Measurements from ENCODE around the gene NUDT17. TPM values are rescaled to one million over a fixed set of nuclear protein-coding genes. Genes with fewer than 3 reads are reported as not detected.
A peak's percentile ranks its signal among the peaks of the same experiment; 100 is the strongest.

Gene NUDT17
- total RNA-seq, 1 experiment from 2014 or later = 3.0 TPM

- no peaks in the 10 kb centered on the region for H3K79me2 ChIP-seq (ENCODE audit: low read length)
- POLR2A ChIA-PET (ENCODE audit: unreplicated experiment) = no interaction called here
- intact Hi-C loops (cut with micrococcal nuclease) = no loop called here
- peaks cover 7% of the 10 kb centered on the region for H3F3A ChIP-seq (ENCODE audit: low read length, unreplicated experiment)
- ATAC-seq (no peak; the same call in 1 of the 2 replicates), DNase-seq (no peak)
- CTCF ChIA-PET = no interaction called here
- peak overlapping the region; percentile 90 for H2AFZ ChIP-seq (ENCODE audit: low read length)
- no peaks in the 10 kb centered on the region for H4K20me1 ChIP-seq (ENCODE audit: low read length)
- H3K27me3 ChIP-seq (ENCODE audit: low read length) = no peaks in the 10 kb centered on the region
- peak overlapping the region; percentile 96 for H3K4me2 ChIP-seq (ENCODE audit: low read length)
- no peaks in the 10 kb centered on the region for H3K36me3 ChIP-seq (ENCODE audit: low read depth, low read length)
- H3K9me3 ChIP-seq (ENCODE audit: low read length) = no peaks in the 10 kb centered on the region
- H3K4me1 ChIP-seq (ENCODE audit: insufficient read depth, low read length) = peaks cover 37% of the 10 kb centered on the region
- no TSS peak for BruUV-seq (replicated peaks)
- TF ChIP-seq, protein P1, sequence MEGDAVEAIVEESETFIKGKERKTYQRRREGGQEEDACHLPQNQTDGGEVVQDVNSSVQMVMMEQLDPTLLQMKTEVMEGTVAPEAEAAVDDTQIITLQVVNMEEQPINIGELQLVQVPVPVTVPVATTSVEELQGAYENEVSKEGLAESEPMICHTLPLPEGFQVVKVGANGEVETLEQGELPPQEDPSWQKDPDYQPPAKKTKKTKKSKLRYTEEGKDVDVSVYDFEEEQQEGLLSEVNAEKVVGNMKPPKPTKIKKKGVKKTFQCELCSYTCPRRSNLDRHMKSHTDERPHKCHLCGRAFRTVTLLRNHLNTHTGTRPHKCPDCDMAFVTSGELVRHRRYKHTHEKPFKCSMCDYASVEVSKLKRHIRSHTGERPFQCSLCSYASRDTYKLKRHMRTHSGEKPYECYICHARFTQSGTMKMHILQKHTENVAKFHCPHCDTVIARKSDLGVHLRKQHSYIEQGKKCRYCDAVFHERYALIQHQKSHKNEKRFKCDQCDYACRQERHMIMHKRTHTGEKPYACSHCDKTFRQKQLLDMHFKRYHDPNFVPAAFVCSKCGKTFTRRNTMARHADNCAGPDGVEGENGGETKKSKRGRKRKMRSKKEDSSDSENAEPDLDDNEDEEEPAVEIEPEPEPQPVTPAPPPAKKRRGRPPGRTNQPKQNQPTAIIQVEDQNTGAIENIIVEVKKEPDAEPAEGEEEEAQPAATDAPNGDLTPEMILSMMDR (conservative IDR thresholded peaks at IDR 0.05; ENCODE audit: low read depth, low read length) = no peak
- TF ChIP-seq EZH2 (IDR thresholded peaks at IDR 0.05; ENCODE audit: low read length, unreplicated experiment) (no peak), EZH2phosphoT487 (IDR thresholded peaks at IDR 0.05; ENCODE audit: borderline replicate concordance, low read length) (no peak)
- H3K27ac ChIP-seq (ENCODE audit: low read length) = no peak overlapping the region
- no peaks in the 10 kb centered on the region for H3K9me2 ChIP-seq (replicated peaks; ENCODE audit: low read length)
- no peak overlapping the region for H3K9ac ChIP-seq (ENCODE audit: low read length)
- H3K4me3 ChIP-seq (ENCODE audit: low read length) = peak overlapping the region; percentile 75
These were observed 41.0 kb downstream of the NUDT17 start for GRCh38 chr1:145886390-145886789.

DNA sequence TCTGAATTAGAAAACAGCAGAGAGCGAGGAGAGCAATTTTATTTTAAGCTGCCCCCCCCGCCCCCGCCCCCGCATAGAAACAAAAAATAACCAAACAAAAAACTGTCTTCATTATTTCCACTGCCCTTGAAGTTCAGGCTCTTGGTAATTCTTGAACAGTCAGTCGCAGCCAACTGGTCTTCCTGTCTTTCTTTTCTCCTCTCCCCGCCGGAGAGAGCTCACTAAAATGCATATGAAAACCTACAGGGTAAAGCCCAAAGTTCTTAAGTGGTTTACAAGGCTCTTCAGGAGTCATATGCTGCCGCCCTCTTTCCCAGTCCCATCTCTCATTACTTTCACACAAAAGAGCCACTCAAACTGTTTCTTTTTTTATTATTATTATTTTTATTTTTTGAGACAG is 41.4 kb downstream of the NUDT17 start:
- Histone ChIP-seq H3K9ac (ENCODE audit: low read length) (no peak overlapping the region), H3K27me3 (ENCODE audit: low read length) (no peaks in the 10 kb centered on the region), H3F3A (ENCODE audit: low read length, unreplicated experiment) (peaks cover 10% of the 10 kb centered on the region), H3K4me1 (ENCODE audit: insufficient read depth, low read length) (peaks cover 42% of the 10 kb centered on the region), H3K9me3 (ENCODE audit: low read length) (no peaks in the 10 kb centered on the region), H3K4me3 (ENCODE audit: low read length) (no peak overlapping the region), H2AFZ (ENCODE audit: low read length) (no peak overlapping the region), H3K36me3 (ENCODE audit: low read depth, low read length) (no peaks in the 10 kb centered on the region), H3K9me2 (replicated peaks; ENCODE audit: low read length) (no peaks in the 10 kb centered on the region), H3K4me2 (ENCODE audit: low read length) (no peak overlapping the region), H4K20me1 (ENCODE audit: low read length) (no peaks in the 10 kb centered on the region), H3K27ac (ENCODE audit: low read length) (no peak overlapping the region), H3K79me2 (ENCODE audit: low read length) (no peaks in the 10 kb centered on the region)
- no peak for DNase-seq
- ATAC-seq = no peak
- no TSS peak for BruUV-seq (replicated peaks)
- CTCF ChIA-PET = no interaction called here
- intact Hi-C loops (cut with micrococcal nuclease) = no loop called here
- no peak for TF ChIP-seq EZH2 (IDR thresholded peaks at IDR 0.05; ENCODE audit: low read length, unreplicated experiment)
- no peak for TF ChIP-seq EZH2phosphoT487 (IDR thresholded peaks at IDR 0.05; ENCODE audit: borderline replicate concordance, low read length)
- TF ChIP-seq, protein P1 (conservative IDR thresholded peaks at IDR 0.05; ENCODE audit: low read depth, low read length) = no peak
- POLR2A ChIA-PET (ENCODE audit: unreplicated experiment) = no interaction called here

DNA sequence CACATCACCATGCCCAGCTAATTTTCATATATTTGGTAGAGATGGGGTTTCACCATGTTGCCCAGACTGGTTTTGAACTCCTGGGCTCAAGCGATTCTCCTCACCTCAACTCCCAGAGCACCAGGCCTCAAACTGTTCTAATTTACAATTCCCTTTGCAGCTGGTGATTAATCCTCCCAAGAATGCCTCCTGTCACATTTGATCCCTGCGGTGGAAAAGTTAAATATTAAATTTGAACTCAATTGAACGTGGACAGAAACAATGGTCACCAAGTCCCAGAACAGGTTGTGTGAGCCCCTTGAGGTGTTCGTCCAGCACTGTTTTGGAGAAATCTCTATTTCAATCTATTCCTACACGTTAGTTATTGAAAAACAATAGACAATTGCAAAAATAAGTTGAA is 42.2 kb downstream of the NUDT17 start:
- POLR2A ChIA-PET (ENCODE audit: unreplicated experiment) = no interaction called here
- H3K27ac ChIP-seq (ENCODE audit: low read length) = no peak overlapping the region
- intact Hi-C loops (cut with micrococcal nuclease) = no loop called here
- no peak overlapping the region for H3K4me3 ChIP-seq (ENCODE audit: low read length)
- no peak for TF ChIP-seq EZH2phosphoT487 (IDR thresholded peaks at IDR 0.05; ENCODE audit: borderline replicate concordance, low read length)
- TF ChIP-seq EZH2 (IDR thresholded peaks at IDR 0.05; ENCODE audit: low read length, unreplicated experiment) = no peak
- TF ChIP-seq, protein P1 (conservative IDR thresholded peaks at IDR 0.05; ENCODE audit: low read depth, low read length) = no peak
- peak; percentile 66 for DNase-seq
- H3K27me3 ChIP-seq (ENCODE audit: low read length) = no peaks in the 10 kb centered on the region
- H3K4me1 ChIP-seq (ENCODE audit: insufficient read depth, low read length) = peaks cover 46% of the 10 kb centered on the region
- CTCF ChIA-PET = interaction anchor here (0.7 kb wide), 1 partner anchor 29 kb away, joined by 3 read pairs; the partner anchor contains the start of gene PIAS3
- ATAC-seq = no peak
- no peaks in the 10 kb centered on the region for H3K36me3 ChIP-seq (ENCODE audit: low read depth, low read length)
- H3K4me2 ChIP-seq (ENCODE audit: low read length) = no peak overlapping the region
- no peak overlapping the region for H3K9ac ChIP-seq (ENCODE audit: low read length)
- no peaks in the 10 kb centered on the region for H3K79me2 ChIP-seq (ENCODE audit: low read length)
- no peaks in the 10 kb centered on the region for H4K20me1 ChIP-seq (ENCODE audit: low read length)
- no peak overlapping the region for H2AFZ ChIP-seq (ENCODE audit: low read length)
- BruUV-seq (replicated peaks) = no TSS peak
- H3K9me2 ChIP-seq (replicated peaks; ENCODE audit: low read length) = no peaks in the 10 kb centered on the region
- no peaks in the 10 kb centered on the region for H3K9me3 ChIP-seq (ENCODE audit: low read length)
- H3F3A ChIP-seq (ENCODE audit: low read length, unreplicated experiment) = peaks cover 10% of the 10 kb centered on the region
